ENCODE measurements around the gene REG1A.

GRCh38 chr2:79086255-79086654 lies 34.0 kb upstream of the REG1A start:
- TF ChIP-seq CTCF (optimal IDR thresholded peaks at IDR 0.05 in 1 of 3, IDR thresholded peaks at IDR 0.05 in 1 of 3, conservative IDR thresholded peaks at IDR 0.05 in 1 of 3; ENCODE audit: extremely low read depth in 1 of 3, insufficient read depth in 2 of 3, low read length in 3 of 3) (no peak), EZH2 (IDR thresholded peaks at IDR 0.05; ENCODE audit: low read length) (no peak)
